DMS79 (cell line): Measurements from ENCODE around the gene BRSK2.
"Not testable (repeated sequence)": the region's sequence is repeated elsewhere in the genome, so short reads cannot be mapped to it uniquely, and the experiment has no call there.

Experiments used
- DNase-seq: peaks from one replicate; lab custom pipeline; 2025; lab: John Stamatoyannopoulos, UW

BRSK2 gene

DNA sequence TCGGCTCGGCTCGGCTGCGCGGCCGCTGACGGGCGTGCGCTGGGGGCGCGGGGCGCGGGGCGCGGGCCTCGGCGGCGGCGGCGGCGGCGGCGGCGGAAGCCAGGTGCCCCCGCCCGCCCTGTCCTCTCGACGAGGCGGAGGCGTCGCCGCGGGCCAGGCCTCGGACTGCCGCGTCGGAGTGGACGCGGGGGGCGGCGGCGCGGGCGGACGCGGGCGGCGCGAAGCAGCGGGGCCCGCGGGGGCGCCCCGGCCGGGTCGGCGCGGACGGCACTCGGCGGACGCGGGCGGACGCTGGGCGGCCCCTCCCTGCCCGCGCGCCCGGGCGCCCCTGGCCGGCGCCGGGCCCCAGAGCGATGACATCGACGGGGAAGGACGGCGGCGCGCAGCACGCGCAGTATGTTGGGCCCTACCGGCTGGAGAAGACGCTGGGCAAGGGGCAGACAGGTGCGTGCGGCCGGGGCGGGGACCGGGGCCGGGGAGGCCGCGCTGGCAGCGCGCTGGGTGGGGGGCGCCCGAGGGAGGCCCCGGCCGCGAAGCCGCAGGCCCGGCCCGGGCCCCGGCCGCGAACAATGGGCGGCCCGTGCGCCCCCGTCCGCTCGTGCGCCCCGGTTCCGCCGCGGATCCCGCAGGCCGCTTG lies at the start of gene BRSK2:
BRSK2 (plus strand) TSS at position 3 of the 637 bp plus-strand sequence; CDS start at position 354, 351 bp downstream.
- DNase-seq = no peak

- no peak for DNase-seq
Measured at GRCh38 chr11:1340111-1340510, 49.6 kb upstream of the BRSK2 start.

DNA sequence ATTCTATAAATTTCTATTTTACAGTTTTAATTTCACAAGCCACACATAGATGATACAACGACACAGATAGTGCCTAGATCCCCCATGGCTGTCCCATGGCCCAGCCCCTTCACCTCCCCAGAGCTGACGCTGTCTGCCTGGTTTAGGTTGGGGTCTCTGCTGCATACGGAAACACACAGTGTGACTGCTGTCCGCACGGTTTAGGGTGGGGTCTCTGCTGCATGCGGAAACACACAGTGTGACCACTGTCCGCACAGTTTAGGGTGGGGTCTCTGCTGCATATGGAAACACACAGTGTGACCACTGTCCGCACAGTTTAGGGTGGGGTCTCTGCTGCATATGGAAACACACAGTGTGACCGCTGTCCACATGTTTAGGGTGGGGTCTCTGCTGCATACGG lies 48.5 kb upstream of the BRSK2 start:
- not testable (repeated sequence) for DNase-seq

GRCh38 chr11:1341928-1342524 lies 47.7 kb upstream of the BRSK2 start:
- no peak for DNase-seq

DNA sequence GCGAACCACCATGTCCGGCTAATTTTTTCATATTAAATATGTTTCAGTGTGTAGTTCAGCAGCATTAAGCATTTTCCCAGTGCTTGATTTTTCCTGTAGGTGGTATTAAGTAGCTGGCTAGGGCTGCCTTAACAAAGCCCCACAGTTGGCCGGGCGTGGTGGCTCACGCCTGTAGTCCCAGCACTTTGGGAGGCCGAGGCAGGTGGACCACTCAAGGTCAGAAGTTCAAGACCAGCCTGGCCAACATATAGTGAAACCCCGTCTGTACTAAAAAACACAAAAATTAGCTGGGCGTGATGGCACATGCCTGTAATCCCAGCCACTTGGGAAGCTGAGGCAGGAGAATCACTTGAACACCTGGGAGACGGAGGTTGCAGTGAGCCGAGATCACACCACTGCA lies 46.8 kb upstream of the BRSK2 start:
- DNase-seq = no peak

DNA sequence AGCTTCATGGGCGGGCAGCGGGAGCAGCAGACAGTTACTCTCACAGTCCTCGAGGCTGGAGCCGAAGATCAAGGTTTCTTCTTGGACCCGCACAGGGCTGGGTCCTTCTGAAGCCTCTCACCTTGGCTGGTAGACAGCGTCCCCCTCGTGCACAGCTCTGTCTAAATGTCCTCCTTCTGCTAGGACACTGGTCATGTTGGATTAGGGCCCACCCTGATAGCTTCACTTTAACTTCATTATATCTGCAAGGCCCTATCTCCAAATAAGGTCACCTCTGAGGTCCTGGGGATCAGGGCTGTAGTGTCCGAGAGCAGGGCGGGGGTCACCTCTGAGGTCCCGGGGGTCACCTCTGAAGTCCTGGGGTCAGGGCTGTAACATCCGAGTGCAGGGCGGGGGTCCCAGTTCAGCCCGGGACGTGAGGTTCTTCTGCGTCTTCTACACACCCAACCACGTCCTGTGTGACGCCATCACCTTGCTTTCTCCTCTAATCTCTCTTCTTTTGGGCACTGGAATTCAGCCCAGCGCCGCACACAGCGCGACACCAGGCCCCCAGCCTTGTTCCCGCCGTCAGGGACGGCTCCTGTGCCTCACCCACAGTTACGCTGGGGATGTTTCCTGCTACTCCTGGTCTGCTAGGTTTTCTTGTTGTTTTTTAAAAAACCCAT lies 46.2 kb upstream of the BRSK2 start:
- no peak for DNase-seq

DNA sequence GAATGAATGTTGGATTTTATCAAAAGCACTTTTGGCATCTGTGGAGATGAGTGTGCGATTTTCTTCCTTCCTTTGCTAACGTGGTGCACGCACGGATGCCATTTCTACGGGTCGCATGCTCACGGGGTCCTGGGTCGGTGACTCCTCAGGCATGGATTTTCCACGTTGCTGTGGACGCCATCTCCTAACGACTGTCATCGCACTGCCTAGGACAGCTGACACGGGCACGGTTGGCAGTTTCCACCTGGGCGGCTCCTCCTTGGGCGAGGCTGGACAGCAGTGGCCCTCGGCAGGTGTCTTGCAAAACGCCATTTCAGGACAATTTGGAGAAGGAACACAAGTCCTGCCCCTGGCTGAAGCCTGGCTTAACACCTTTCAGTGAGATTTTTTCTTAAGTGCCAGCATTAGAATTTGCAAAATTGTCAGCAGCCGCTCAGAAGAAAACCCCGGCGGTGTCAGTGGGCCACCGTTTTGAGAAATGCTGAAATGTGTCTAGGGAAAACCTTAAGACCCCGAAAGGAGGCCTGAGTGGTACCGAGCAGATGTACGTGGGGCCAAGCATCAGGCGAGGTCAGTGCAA lies 45.6 kb upstream of the BRSK2 start:
- DNase-seq = no peak

DNA sequence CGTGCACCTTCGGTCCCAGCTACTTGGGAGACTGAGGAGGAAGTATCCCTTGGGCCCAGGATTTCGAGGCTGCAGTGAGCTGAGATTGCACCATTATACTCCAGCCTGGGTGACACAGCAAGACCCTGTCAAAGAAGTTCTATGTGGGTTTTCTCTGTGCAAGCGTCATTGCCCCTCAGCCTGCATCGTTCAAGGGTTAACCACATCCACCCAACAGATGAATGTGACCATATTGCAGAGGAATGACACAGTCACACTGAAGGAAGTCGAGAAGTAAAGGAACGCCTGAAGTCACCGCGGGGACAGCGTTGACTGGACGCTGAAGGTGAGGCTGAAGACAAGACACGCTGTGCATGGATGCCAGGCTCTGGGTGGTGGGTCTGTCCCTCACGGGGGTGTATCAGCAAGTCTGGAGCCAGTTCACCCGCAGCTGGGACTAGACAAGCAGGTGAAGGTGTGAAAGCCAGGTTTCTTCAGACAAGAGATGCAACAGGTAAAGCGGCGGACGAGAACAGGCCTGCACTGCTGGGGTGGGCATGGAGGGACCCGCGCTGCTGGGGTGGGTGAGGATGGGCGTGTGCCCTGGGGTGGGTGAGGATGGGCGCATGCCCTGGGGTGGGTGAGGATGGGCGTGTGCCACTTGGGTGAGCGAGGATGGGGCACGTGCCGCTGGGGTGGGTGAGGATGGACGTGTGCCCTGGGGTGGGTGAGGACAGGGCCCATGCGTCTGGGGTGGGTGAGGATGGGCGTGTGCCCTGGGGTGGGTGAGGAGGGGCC lies 43.8 kb upstream of the BRSK2 start:
- no peak for DNase-seq

DNA sequence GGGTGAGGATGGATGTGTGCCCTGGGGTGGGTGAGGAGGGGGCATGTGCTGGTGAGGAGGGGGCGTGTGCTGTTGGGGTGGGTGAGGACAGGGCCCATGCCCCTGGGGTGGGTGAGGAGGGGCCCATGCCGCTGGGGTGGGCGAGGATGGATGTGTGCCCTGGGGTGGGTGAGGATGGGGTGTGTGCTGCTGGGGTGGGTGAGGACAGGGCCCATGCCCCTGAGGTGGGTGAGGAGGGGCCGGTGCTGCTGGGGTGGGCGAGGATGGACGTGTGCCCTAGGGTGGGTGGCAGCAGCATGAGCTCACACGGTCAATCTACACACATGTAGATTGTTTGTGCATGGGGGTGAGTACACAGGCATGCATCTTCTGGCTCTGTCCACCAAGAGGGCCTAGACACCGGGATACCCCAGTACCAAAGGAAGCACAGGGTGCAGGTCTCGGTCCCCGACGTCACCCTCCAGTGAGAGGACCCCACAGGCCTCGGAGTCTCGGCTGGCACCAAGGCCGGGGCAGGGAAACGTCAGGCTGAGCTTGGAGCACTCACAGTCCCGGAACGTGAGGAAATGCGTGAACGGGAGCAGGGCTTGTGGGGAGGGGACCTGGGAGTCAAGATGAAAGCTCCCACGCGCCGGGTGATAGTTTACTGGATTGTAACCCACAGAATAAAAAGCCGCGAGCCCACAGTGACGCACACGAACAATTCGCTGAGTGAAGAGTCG lies 42.9 kb upstream of the BRSK2 start:
- no peak for DNase-seq

DNA sequence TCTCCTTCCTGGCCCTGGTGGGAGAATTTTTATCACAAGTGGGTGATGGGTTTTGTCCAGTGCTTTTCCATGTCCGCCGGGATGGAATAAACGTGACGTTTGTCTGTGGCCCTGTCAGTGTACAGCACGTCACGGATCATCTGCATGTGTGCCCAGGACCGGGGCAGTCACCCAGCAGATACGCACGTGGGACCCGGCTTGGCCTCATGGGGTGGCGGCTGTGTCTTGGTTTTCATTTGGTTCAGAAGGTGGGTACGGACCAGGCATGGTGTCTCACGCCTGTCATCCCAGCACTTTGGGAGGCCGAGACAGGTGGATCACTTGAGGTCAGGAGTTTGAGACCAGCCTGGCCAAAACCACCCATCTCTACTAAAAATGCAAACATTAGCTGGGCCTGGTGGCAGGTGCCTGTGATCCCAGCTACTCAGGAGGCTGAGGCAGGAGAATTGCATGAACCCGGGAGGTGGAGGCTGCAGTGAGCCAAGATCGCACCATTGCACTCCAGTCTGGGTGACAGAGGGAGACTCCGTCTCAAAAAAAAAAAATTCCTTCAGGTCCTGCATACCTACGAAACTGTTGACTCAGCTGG lies 42.2 kb upstream of the BRSK2 start:
- not testable (repeated sequence) for DNase-seq

DNA sequence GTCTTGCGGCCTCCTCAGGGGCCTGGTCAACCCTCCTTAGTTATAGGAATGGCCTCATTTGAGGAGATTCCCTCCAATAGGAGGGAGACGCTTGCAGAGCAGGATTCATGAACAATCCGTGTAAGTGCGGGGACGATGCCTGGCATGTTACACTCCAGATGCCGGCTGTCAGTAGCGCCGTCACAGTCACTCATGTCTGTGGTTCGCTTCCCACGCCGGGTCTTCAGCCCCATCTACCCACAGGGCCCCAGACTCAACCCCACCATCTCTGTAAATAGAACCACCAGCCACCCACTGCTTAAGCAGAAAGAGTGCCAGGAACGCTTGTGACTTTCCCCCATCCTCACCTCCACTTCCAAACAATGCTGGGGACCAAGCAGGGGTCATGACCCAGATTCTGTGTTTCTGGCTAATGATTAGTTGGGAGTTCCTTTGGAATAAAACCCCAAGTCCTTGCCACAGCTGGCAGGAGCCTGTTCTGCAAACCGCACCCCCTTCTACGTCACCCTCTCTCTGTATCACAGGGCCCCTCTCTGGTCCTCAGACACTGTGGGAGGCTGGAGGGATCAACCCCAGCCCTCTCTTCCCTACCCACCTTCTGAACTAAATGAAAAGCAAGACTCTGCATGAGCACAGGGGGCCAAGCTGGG lies 41.5 kb upstream of the BRSK2 start:
- no peak for DNase-seq

- DNase-seq = no peak
Measured at GRCh38 chr11:1348796-1349326, 40.9 kb upstream of the BRSK2 start.

DNA sequence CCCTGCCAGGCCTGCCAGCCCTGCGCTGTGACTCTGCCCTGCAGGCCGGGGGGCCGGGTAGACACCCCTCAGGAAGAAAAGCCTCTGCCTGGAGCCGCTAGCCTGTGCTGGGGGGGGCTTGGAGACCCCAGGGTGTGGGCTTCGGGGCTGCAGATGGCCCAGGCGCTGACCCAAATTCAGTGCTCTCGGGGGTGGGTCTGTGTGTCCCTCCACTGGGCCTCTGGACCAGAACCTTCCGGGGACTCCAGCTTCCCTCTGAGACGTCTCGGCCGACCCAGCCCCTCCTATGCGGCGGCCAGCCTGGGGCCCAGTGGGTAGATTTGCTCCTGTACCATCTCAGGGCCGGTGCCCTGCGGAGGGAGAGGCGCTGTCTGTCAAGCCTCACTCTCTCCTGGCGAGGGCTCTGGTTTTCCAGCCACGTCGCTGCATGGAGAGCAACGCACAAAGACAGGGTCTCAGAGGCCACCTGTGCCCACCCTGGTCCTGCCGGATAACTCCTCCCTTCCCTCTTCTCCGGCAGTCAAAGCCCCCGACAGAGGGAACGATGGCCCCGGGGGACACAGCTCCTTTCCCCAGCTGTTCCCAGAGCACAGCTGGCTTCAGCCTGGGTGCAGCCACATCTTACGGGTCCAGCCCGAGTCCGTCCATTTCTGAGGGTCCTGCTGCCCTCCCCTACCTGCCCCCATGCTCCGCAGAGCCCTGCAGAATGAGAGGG lies 40.2 kb upstream of the BRSK2 start:
- no peak for DNase-seq

GRCh38 chr11:1350086-1350725 lies 39.5 kb upstream of the BRSK2 start:
- DNase-seq = no peak

DNA sequence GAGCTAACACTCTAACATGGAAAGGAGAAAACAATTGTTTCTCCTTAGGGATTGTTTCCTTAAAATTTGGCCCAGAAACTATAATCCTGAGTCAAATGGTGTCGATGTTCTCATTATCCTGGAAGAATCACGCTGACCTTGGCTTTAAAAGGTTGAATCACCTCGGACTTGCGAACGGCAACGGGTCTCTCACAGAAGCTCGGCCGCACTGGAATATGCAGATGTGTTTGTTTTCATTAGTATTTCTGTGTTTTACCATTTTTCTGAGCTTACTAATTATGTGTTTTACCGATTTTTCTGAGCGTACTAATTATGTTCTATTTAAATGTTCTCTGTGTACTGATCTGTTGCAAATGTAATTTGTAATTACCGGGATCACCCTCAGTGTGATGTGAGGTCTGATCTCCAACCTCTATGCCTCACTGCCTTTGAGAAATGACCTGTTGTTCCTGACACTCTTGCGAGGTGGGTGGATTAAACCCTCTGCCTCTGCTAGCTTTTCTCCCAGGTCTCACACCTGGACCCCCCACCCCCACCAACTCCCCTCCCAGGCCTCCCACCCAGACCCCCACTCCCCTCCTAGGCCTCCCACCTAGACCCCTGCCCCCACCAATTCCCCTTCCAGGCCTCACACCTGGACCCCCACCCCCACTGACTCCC lies 38.3 kb upstream of the BRSK2 start:
- DNase-seq = no peak

DNA sequence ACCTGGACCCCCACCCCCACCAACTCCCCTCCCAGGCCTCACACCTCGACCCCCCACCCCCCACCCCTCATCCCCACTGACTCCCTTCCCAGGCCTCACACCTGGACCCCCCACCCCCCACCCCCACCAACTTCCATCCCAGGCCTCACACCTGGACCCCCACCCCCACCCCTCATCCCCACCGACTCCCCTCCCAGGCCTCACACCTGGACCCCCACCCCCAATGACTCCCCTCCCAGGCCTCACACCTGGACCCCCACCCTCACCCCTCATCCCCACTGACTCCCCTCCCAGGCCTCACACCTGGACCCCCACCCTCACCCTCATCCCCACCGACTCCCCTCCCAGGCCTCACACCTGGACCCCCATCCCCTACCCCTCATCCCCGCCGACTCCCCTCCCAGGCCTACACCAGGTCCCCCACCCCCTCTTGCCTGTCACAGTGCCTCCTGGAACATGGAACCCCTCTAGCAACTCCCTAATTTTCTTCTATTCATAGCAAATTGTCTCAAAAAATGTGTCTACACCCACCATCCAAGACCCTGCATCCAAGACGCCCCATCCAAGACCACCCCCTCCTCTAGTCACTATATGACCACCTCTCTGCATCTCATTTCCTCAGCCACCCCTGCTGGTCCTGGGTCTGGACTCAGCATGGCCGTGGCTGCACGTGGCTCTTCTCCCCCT lies 36.9 kb upstream of the BRSK2 start:
- DNase-seq = no peak

- DNase-seq = no peak
Measured at GRCh38 chr11:1353383-1354124, 36.2 kb upstream of the BRSK2 start.
